ENCODE results near the gene HDDC3.

The HDDC3 gene

GRCh38 chr15:90881978-90882721, 50.2 kb downstream of the HDDC3 start:
- Histone ChIP-seq H3K9ac (ENCODE audit: low read depth, low read length) (no peak overlapping the region), H3K9me3 (ENCODE audit: control insufficient read depth, insufficient read depth, low read length) (no peaks in the 10 kb centered on the region), H3K4me3 (ENCODE audit: low read depth, low read length) (no peak overlapping the region), H3K36me3 (ENCODE audit: control insufficient read depth, insufficient read depth, low read length) (peaks cover 47% of the 10 kb centered on the region), H3K27me3 (ENCODE audit: control insufficient read depth, insufficient read depth, low read length) (no peaks in the 10 kb centered on the region), H3K4me1 (ENCODE audit: control insufficient read depth, insufficient read depth, low read length) (peaks cover 2% of the 10 kb centered on the region)

- H3K27me3 ChIP-seq (ENCODE audit: control insufficient read depth, insufficient read depth, low read length), result no peaks in the 10 kb centered on the region
- peaks cover 55% of the 10 kb centered on the region for H3K36me3 ChIP-seq (ENCODE audit: control insufficient read depth, insufficient read depth, low read length)
- no peaks in the 10 kb centered on the region for H3K9me3 ChIP-seq (ENCODE audit: control insufficient read depth, insufficient read depth, low read length)
- peaks cover 2% of the 10 kb centered on the region for H3K4me1 ChIP-seq (ENCODE audit: control insufficient read depth, insufficient read depth, low read length)
- no peak overlapping the region for H3K9ac ChIP-seq (ENCODE audit: low read depth, low read length)
- no peak overlapping the region for H3K4me3 ChIP-seq (ENCODE audit: low read depth, low read length)
Observed at GRCh38 chr15:90881181-90881977, 51.0 kb downstream of the HDDC3 start.

GRCh38 chr15:90880381-90881145, 51.8 kb downstream of the HDDC3 start:
- peaks cover 2% of the 10 kb centered on the region for H3K4me1 ChIP-seq (ENCODE audit: control insufficient read depth, insufficient read depth, low read length)
- no peaks in the 10 kb centered on the region for H3K27me3 ChIP-seq (ENCODE audit: control insufficient read depth, insufficient read depth, low read length)
- no peak overlapping the region for H3K9ac ChIP-seq (ENCODE audit: low read depth, low read length)
- H3K36me3 ChIP-seq (ENCODE audit: control insufficient read depth, insufficient read depth, low read length), result peaks cover 59% of the 10 kb centered on the region
- H3K9me3 ChIP-seq (ENCODE audit: control insufficient read depth, insufficient read depth, low read length), result no peaks in the 10 kb centered on the region
- no peak overlapping the region for H3K4me3 ChIP-seq (ENCODE audit: low read depth, low read length)
